T-helper 17 cell (primary cell): Measurements from ENCODE around the gene SLC49A3. TPM values are rescaled to one million over a fixed set of nuclear protein-coding genes. Genes with fewer than 3 reads are reported as not detected.
A peak's percentile ranks its signal among the peaks of the same experiment; 100 is the strongest.
"Not testable (repeated sequence)": the region's sequence is repeated elsewhere in the genome, so short reads cannot be mapped to it uniquely, and the experiment has no call there.

ENCODE experiments used
- ATAC-seq: fragments of 150-1000 bp; cut with Tn5 transposase; 2 replicates; pipeline ENCODE4 v1.10.0; 2021; ENCODE audit warnings: mild to moderate bottlenecking, moderate library complexity
- DNase-seq, 3 donors: peaks; one replicate each; pipeline versions ENCODE4 v3.0.0 to v3.0.0-alpha.2; 2020 to 2021
- H3K9me3 ChIP-seq: one replicate; pipeline ENCODE4 v1.7.0; 2013; ENCODE audit warnings: low read length, mild to moderate bottlenecking; ENCODE audit not compliant: control insufficient read depth, poor library complexity, severe bottlenecking
- H3K27ac Mint-ChIP-seq: one replicate; pipeline ENCODE4 v1.8.0; 2022; ENCODE audit warnings: mild to moderate bottlenecking, moderate library complexity, mixed read lengths
- H3K27me3 Mint-ChIP-seq: one replicate; pipeline ENCODE4 v1.8.0; 2022; ENCODE audit warnings: mixed read lengths
- H3K36me3 Mint-ChIP-seq: one replicate; pipeline ENCODE4 v1.8.0; 2022; ENCODE audit warnings: low read depth, mixed read lengths
- H3K4me1 Mint-ChIP-seq: one replicate; pipeline ENCODE4 v1.8.0; 2022; ENCODE audit warnings: mild to moderate bottlenecking, mixed read lengths
- H3K4me3 Mint-ChIP-seq: one replicate; pipeline ENCODE4 v1.8.0; 2022; ENCODE audit warnings: mild to moderate bottlenecking, moderate library complexity, mixed read lengths
- total RNA-seq, 4 donors: library from RNA in 2 of 4; stranded (reverse) in 2 of 4; gene quantifications; one replicate each; pipeline ENCODE4 v1.2.3 and lab custom pipeline; 2022 to 2026

Gene SLC49A3
- total RNA-seq (1 to 10 TPM; 1.1 to 2.7 TPM), total RNA-seq (lab: John Stamatoyannopoulos, UW) (0.68 to 1.0 reads per million in 2 donors)

DNA sequence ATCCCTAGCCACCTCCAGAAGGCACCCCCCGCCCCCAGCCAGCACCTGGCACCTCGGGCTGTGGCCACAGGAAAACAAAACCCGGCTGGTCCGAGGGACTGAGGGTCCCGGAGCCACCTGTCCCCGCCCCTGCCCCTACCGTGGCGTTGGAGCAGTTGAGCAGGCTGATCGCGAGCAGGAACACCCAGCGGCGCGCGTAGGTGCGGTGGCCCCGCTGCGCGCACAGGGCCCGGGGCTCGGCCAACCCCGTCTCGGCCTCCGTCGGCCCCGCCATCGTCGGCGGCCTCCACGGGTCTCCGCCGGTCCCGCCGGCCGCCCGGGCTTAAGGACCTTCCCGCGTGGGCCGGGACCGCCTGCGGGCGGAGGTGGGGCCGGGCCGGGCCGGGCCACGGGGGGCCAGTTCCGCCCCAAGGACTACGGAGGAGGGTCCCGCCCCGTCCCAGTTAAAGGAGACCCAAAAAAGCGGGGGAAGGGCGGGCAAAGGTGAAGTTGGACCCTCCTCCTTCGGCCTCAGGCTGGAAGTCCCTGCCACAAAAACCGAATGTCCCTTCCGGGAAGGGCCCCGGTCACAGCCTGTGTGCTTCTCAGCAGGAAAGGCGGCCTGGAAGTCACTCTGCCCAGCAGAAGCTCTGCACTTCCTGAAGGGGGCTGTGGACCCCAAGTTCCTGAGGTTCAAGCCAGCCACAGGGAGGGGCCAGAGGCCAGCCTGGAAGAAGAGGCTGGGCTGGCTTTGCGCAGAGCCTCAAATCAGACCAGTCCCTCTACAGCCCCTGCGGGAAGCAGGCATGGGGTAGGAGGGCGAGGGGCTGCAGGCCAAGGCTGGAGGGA, at the start of gene SLC49A3:
TSS of gene SLC49A3 (minus strand) at position 298 of the 828 bp plus-strand sequence. CDS start at position 274, 24 bp downstream.
- Mint-ChIP-seq H3K4me3 (peak within 1 kb of the TSS; percentile 9), H3K27me3 (peaks cover 18% of the 10 kb centered on the region)
- no peak for DNase-seq

DNA sequence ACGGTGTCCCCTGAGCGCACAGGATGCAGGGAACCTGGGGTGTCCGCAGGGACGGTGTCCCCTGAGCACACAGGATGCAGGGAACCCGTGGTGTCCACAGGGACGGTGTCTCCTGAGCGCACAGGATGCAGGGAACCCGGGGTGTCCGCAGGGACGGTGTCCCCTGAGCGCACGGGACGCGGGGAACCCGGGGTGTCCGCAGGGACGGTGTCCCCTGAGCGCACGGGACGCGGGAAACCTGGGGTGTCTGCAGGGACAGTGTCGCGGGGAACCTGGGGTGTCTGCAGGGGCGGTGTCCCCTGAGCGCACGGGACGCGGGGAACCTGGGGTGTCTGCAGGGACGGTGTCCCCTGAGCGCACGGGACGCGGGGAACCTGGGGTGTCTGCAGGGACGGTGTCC, 47.6 kb upstream of the SLC49A3 start:
- H3K9me3 ChIP-seq, H3K27ac Mint-ChIP-seq, H3K27me3 Mint-ChIP-seq, ATAC-seq, DNase-seq, H3K4me1 Mint-ChIP-seq, H3K36me3 Mint-ChIP-seq, H3K4me3 Mint-ChIP-seq: not testable (repeated sequence)

More for the DNA sequence above, at the start of gene SLC49A3:
- peaks cover 2% of the 10 kb centered on the region for H3K4me1 Mint-ChIP-seq
- peak within 1 kb of the TSS; percentile 24 for H3K27ac Mint-ChIP-seq
- ATAC-seq: peak; percentile 31
- no peaks in the 10 kb centered on the region for H3K36me3 Mint-ChIP-seq
- no peaks in the 10 kb centered on the region for H3K9me3 ChIP-seq

DNA sequence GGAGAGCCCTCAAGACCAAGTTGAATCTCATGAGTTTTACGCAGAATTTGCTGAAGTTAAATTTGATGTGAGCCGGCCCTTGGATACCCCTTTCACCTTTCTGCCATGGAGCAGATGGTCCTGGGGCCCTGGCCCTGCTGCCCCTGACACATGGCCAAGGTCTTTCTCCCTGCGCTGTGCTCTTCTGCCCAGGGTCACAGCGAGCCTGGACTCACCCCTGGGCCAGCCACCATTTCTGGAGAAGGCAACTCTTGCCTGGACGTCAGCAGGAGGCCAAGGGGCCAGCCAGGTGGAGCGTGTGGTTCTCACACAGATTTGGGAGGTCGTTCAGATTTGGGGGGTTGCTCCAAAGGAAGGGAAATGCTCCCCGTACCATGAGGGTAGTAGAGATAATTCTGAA, 46.6 kb upstream of the SLC49A3 start:
- Mint-ChIP-seq H3K27ac (no peak overlapping the region), H3K4me1 (peaks cover 7% of the 10 kb centered on the region), H3K36me3 (peaks cover 2% of the 10 kb centered on the region), H3K27me3 (no peaks in the 10 kb centered on the region), H3K4me3 (no peak overlapping the region)
- H3K9me3 ChIP-seq: no peaks in the 10 kb centered on the region
- ATAC-seq (no peak), DNase-seq (no peak)

DNA sequence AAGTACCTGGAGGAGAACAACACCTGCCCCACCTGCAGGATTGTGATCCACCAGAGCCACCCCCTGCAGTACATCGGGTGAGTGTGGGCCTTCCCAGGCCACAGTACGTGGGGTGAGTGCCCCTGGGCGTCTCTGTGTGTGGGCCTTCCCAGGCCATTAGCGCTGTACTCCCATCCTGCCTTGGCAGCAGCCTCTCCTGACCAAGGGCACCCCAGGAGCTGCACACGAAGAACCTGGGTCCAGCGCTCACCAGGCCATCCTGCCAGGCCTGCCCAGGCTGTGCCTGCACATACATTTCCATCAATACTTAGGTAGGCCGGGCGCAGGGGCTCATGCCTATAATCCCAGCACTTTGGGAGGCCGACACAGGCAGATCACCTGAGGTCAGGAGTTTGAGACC, 46.0 kb upstream of the SLC49A3 start:
- Mint-ChIP-seq H3K27ac (no peak overlapping the region), H3K36me3 (peaks cover 2% of the 10 kb centered on the region), H3K27me3 (no peaks in the 10 kb centered on the region), H3K4me3 (no peak overlapping the region), H3K4me1 (peaks cover 7% of the 10 kb centered on the region)
- ATAC-seq: no peak
- H3K9me3 ChIP-seq: no peaks in the 10 kb centered on the region
- DNase-seq: no peak

DNA sequence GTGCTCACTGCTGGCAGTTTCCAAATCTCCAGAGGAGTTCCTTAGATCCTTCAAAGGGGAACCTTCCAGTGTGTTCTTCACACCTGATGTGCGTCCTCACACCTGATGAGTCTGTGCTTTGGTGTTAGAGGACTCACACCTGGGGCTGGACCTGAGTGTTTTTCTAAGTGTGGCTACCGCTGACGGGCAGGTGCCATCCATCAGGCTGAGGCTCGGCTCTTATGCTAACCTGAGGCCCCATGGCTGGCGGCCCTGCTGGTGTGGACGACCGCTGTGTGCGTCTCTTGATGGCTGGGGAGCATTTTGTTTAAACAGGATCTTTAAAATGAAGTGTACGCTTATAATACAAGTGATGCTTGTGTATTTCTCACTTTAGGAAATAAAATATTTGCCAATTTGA, 45.1 kb upstream of the SLC49A3 start:
- Mint-ChIP-seq H3K27me3 (no peaks in the 10 kb centered on the region), H3K4me3 (no peak overlapping the region), H3K27ac (no peak overlapping the region), H3K36me3 (peaks cover 2% of the 10 kb centered on the region), H3K4me1 (peaks cover 9% of the 10 kb centered on the region)
- no peak for DNase-seq
- H3K9me3 ChIP-seq: no peaks in the 10 kb centered on the region
- ATAC-seq: no peak

DNA sequence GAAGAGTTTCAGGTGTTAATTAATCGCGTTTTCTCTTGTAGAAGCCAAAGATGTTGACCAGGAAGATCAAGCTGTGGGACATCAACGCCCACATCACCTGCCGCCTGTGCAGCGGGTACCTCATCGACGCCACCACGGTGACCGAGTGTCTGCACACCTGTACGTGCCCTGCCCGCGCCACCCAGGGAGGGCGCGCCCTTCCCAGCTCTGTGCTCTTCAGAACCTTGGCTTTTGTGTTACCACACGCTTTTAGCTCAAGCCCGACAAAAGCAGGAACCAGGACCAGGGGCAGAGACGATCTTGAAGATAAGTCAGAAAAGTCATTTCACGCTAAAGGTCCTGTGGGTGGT, 44.7 kb upstream of the SLC49A3 start:
- peaks cover 2% of the 10 kb centered on the region for H3K36me3 Mint-ChIP-seq

DNA sequence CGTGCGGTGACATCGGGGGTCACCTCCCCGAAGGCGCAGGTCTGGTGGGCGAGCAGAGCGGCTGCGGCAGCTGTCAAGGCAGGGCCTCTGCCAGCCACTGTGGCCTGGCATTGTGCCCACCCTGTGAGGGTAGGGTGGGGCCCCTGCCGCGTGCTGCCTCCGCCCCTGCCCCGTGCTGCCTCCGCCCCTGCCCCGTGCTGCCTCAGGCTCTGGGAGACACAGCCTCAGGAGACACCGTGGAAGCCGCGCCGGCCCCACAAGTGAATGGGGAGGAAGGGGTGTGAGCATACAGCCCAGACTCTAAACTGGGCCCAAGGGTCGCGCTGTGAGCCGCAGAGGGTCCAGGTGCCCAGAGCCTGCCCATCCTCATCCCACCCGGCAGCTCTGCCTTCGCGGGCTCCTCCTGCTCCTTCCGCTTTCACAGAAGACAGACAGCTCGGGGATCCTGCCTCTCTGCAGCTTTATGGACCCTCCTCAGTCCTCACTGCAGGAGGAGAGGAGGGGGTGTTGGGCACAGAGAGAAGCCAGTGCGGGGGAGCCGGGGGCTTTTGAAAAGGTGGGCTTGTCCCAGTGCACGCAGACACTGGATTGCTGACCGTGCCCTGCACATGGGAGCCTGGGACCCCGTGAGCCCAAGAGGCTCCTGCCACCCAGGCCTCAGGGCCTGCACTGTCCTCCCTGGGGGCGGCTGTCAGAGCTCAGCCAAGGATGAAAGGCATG, 44.1 kb upstream of the SLC49A3 start:
- peaks cover 2% of the 10 kb centered on the region for H3K36me3 Mint-ChIP-seq
- peaks cover 9% of the 10 kb centered on the region for H3K4me1 Mint-ChIP-seq
- no peaks in the 10 kb centered on the region for H3K27me3 Mint-ChIP-seq
- ATAC-seq (no peak), DNase-seq (no peak)
- H3K27ac Mint-ChIP-seq: no peak overlapping the region
- H3K4me3 Mint-ChIP-seq: no peak overlapping the region
- H3K9me3 ChIP-seq: no peaks in the 10 kb centered on the region

More for the DNA sequence above, 44.7 kb upstream of the SLC49A3 start:
- no peak for DNase-seq
- ATAC-seq: no peak
- Mint-ChIP-seq H3K27ac (no peak overlapping the region), H3K4me3 (no peak overlapping the region), H3K27me3 (no peaks in the 10 kb centered on the region), H3K4me1 (peaks cover 9% of the 10 kb centered on the region)
- no peaks in the 10 kb centered on the region for H3K9me3 ChIP-seq

DNA sequence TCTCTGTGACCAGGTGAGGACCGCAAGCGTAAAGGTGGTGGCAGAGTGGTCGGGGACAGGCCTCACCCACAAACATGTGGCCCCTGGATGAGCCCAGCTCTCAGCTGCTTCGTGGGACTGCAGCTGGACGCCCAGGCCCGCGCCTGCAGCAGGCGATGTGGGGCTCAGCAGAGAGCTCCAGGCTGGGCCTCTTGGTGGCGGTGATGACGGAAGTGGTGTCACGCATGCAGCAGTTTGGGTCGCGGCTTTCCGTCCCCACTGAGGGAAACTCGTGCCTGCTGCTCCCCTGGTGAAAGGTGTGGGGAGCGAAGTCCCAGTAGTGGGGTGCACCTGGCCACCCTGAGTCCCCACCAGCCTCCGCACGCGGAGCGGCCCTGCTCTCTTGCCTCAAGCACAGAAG, 43.5 kb upstream of the SLC49A3 start:
- H3K4me1 Mint-ChIP-seq: peaks cover 8% of the 10 kb centered on the region
- H3K9me3 ChIP-seq: no peaks in the 10 kb centered on the region
- no peaks in the 10 kb centered on the region for H3K36me3 Mint-ChIP-seq
- no peak for DNase-seq
- H3K4me3 Mint-ChIP-seq: no peak overlapping the region
- no peaks in the 10 kb centered on the region for H3K27me3 Mint-ChIP-seq
- ATAC-seq: no peak
- H3K27ac Mint-ChIP-seq: no peak overlapping the region

DNA sequence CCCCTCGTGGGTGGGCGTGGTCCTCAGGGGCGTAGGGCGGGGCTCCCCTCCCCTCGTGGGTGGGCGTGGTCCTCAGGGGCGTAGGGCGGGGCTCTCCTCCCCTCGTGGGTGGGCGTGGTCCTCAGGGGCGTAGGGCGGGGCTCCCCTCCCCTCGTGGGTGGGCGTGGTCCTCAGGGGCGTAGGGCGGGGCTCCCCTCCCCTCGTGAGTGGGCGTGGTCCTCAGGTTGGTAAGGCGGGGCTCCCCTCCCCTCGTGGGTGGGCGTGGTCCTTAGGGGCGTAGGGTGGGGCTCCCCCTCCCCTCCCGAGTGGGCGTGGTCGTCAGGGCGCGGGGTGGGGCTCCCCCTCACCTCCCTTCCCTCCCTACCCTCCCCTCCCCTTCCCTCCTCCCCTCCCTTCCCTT, 43.0 kb upstream of the SLC49A3 start:
- H3K4me3 Mint-ChIP-seq, H3K4me1 Mint-ChIP-seq, H3K36me3 Mint-ChIP-seq, H3K27me3 Mint-ChIP-seq, H3K9me3 ChIP-seq, ATAC-seq, H3K27ac Mint-ChIP-seq, DNase-seq: not testable (repeated sequence)

DNA sequence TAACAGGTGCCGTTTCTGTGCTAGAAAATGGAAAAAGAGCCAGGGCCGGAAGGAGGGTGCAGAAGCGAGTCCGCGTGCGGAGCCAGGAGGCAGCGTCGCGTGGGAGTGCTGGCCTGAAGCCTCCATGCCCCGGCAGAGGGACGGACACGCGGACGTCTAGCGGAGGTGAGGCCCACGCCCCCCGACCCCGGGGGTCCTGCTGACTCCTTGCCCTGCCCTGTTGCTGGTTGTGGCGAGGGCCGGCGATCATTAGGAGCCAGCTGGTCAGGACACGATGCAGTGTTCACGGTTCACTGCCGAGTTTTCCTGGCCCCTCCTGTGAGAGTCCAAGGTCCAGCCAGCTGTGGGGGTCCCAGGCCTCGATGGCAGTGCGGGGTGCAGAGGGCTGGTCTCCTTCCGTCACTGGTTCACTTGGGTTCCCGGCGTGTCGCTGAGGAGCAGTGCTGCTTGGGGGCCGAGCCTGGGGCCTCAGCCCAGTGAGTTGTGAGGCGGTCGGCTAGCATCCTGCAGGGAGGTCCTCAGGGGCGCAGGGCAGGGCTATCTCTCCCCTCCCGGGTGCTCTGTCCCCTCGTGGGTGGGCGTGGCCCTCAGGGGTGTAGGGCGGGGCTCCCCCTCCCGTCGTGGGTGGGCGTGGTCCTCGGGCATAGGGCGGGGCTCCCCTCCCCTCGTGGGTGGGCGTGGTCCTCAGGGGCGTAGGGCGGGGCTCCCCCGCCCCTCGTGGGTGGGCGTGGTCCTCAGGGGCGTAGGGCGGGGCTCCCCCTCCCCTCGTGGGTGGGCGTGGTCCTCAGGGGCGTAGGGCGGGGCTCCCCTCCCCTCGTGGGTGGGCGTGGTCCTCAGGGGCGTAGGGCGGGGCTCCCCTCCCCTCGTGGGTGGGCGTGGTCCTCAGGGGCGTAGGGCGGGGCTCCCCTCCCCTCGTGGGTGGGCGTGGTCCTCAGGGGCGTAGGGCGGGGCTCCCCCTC, 42.3 kb upstream of the SLC49A3 start:
- not testable (repeated sequence) for H3K4me3 Mint-ChIP-seq, H3K36me3 Mint-ChIP-seq, H3K9me3 ChIP-seq, ATAC-seq, DNase-seq, H3K27me3 Mint-ChIP-seq
- peak overlapping the region; percentile 84 for H3K27ac Mint-ChIP-seq
- H3K4me1 Mint-ChIP-seq: peaks cover 13% of the 10 kb centered on the region

DNA sequence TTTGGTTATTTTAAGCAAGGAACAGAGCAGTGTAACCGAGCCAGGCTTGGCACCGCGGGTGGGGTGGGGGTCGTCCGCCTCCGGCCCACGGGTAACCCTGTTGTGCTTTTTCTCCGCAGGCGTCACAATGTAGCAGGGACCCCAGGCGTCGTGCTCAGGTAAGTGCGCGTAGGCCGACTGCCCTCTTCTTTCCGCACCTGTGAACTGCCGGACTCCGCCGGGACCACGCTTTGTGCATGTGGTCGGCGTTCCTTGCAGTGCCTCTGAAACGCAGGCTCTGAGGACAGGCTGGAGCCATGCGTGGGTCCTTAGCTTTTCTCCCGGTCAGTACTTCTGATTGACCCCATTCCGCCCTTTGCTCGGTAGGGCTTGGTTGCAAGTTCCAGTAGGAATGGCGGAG, 41.6 kb upstream of the SLC49A3 start:
- ATAC-seq (no peak), DNase-seq (no peak)
- H3K4me1 Mint-ChIP-seq: peaks cover 13% of the 10 kb centered on the region
- H3K36me3 Mint-ChIP-seq: no peaks in the 10 kb centered on the region
- peak overlapping the region; percentile 84 for H3K27ac Mint-ChIP-seq
- H3K4me3 Mint-ChIP-seq: no peak overlapping the region
- no peaks in the 10 kb centered on the region for H3K9me3 ChIP-seq
- no peaks in the 10 kb centered on the region for H3K27me3 Mint-ChIP-seq

DNA sequence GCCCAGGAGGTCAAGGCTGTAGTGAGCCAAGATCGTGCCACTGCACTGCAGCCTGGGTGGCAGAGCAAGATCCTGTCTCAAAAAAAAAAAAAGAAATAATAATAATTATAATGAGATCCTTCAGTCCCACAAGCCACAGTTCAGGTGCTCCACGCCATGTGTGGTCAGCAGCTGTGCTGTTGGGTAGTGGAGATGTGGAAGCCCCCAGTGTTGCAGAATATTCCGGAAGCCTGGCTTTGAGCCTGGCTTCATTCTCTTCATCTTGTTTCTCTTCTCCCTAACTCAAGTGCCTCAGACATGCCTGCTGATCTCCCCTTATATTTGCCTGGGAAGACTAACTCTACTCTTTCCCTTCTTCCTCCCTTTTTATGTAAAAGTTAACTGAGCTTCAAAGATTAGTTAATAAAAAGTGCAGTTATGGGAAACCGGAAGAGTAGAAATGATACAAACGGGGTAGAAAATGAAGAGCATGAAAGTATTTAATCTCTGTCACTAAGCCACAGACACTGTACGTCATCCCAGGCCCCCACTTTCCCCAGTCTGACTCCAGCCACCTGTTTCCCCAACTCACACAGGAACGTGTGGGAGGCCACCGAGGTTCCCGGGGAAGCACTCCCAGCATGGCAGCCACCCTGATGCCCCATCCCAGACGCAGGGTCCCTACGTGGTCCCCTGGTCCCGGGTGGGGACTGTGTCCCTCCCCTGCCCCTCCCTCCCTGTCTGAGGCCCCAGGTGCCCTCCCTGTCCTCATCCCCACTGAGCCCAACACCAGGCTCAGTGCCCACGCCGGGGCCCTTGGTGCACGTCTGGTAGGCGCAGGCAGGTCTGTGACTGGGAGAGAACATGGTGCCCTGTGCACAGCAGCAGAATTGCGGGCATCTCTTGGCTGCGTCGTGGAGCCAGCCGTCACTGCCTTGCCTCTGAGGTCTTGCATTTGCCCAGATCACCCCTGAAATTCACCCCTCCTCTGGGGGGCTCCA, 40.7 kb upstream of the SLC49A3 start:
- no peaks in the 10 kb centered on the region for H3K9me3 ChIP-seq
- H3K4me3 Mint-ChIP-seq: no peak overlapping the region
- H3K27ac Mint-ChIP-seq: no peak overlapping the region
- peaks cover 13% of the 10 kb centered on the region for H3K4me1 Mint-ChIP-seq
- no peaks in the 10 kb centered on the region for H3K27me3 Mint-ChIP-seq
- DNase-seq: no peak
- ATAC-seq: no peak
- H3K36me3 Mint-ChIP-seq: no peaks in the 10 kb centered on the region
